Stimulated activated memory B cell treated with anti-CD40 and anti-IgM and Interleukin-4, amounts not matched to agents 10 μg/mL and 1 μg/mL and 100 μg/mL, for 72 hours (primary cell): Measurements from ENCODE around the gene TAMM41.
A peak's percentile ranks its signal among the peaks of the same experiment; 100 is the strongest.
"Not testable (repeated sequence)": the region's sequence is repeated elsewhere in the genome, so short reads cannot be mapped to it uniquely, and the experiment has no call there.

Experiments used
- ATAC-seq: fragments of 150-1000 bp; cut with Tn5 transposase; 2 replicates; pipeline ENCODE4 v1.10.0; 2021
- H3K27ac Mint-ChIP-seq: one replicate; pipeline ENCODE4 v1.8.0; 2022; ENCODE audit warnings: mild to moderate bottlenecking, mixed read lengths
- H3K27me3 Mint-ChIP-seq: one replicate; pipeline ENCODE4 v1.8.0; 2022; ENCODE audit warnings: mixed read lengths
- H3K36me3 Mint-ChIP-seq: one replicate; pipeline ENCODE4 v1.8.0; 2022; ENCODE audit warnings: mixed read lengths
- H3K4me1 Mint-ChIP-seq: one replicate; pipeline ENCODE4 v1.8.0; 2022; ENCODE audit warnings: mixed read lengths
- H3K4me3 Mint-ChIP-seq: one replicate; pipeline ENCODE4 v1.8.0; 2022; ENCODE audit warnings: mild to moderate bottlenecking, moderate library complexity, mixed read lengths
- H3K9me3 Mint-ChIP-seq: one replicate; pipeline ENCODE4 v1.8.0; 2022; ENCODE audit warnings: mixed read lengths

The TAMM41 gene

DNA sequence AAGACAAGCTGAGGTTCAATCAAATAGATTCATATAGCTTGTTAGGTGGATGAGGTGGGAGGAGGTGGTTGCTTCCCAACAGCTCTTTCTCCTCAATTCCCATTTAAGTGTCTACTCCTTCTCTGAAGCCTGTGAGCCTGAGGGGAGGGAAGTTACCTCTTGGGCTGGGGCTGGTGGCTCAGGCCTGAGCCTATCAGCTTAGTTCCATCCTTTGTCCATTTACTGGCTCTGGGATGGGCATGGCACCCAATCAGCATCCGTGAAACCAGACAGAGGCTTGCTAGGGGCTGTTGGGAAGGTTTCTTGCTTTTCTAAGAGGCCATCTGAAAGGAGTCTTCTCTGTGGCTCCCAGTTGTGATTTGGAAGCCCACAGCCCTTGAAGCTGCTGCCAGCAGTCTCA, 57.3 kb downstream of the TAMM41 start:
- H3K27me3 Mint-ChIP-seq: no peaks in the 10 kb centered on the region

GRCh38 chr3:11784971-11785377, 61.7 kb downstream of the TAMM41 start:
- Mint-ChIP-seq H3K27ac (no peak overlapping the region), H3K4me1 (peaks cover 16% of the 10 kb centered on the region), H3K4me3 (no peak overlapping the region), H3K27me3 (no peaks in the 10 kb centered on the region), H3K36me3 (peaks cover 51% of the 10 kb centered on the region), H3K9me3 (no peaks in the 10 kb centered on the region)
- no peak for ATAC-seq

More for the DNA sequence above, 57.3 kb downstream of the TAMM41 start:
- H3K9me3 Mint-ChIP-seq: no peaks in the 10 kb centered on the region
- peaks cover 16% of the 10 kb centered on the region for H3K4me1 Mint-ChIP-seq
- no peak overlapping the region for H3K27ac Mint-ChIP-seq
- H3K4me3 Mint-ChIP-seq: no peak overlapping the region
- no peak for ATAC-seq
- H3K36me3 Mint-ChIP-seq: peaks cover 72% of the 10 kb centered on the region

DNA sequence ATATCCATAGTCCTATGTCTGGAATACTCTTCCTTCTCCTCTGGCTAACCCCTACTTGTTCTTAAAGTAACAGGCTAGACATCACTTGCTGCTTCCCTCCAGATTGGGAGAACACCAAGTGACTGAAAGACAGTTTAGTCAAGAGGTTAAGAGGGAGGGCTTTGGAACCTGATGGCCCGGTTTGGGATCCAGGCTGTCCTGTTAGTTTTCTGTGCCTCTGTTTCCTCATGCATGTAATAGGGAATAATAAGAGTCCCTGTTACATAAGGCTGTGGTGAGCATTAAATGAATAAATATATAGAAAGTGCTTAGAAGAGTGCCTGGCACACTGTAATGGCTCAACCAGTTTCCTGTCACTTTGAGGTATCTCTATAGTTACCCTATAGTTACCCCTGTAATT, 66.3 kb downstream of the TAMM41 start:
- Mint-ChIP-seq H3K9me3 (no peaks in the 10 kb centered on the region), H3K4me3 (no peak overlapping the region), H3K4me1 (peaks cover 7% of the 10 kb centered on the region), H3K36me3 (peaks cover 31% of the 10 kb centered on the region), H3K27me3 (no peaks in the 10 kb centered on the region), H3K27ac (no peak overlapping the region)
- no peak for ATAC-seq

DNA sequence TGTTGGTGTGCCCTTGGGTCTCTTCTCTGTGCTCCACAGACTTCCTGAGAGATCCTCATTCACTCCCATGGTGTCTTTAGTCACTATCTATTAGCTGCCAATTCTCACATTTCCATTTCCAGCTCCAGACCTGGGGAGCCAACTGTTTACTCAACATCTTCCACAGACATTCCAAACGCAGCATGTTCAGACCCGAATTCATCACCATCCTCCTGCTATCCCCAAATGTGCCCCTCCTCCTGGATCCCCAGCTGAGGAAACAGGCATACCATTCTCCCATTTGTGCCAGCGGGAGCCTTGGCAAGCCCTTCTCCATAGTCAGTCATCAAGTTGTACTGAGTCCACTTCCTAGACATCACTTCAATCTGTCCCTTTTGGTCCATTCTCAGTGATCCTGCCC, 67.1 kb downstream of the TAMM41 start:
- H3K27me3 Mint-ChIP-seq: no peaks in the 10 kb centered on the region
- H3K9me3 Mint-ChIP-seq: no peaks in the 10 kb centered on the region
- H3K4me1 Mint-ChIP-seq: peaks cover under 1% of the 10 kb centered on the region

DNA sequence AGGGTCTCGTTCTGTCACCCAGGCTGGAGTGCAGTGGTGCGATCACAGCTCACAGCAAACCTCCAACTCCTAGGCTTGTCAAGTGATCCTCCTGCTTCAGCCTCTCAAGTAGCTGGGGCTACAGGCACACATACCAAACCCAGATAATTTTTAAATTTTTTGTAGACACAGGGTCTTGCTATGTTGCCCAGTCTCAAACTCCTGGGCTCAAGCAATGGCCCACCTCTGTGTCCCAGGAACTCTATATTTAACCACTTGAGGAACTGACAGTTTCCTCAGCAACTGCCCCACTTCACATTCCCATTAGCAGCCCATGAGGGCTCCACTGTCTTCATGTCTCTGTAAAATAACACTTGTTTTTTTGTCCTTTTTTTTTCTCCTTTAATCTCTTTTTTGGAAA, 68.4 kb downstream of the TAMM41 start:
- ATAC-seq: no peak
- H3K4me3 Mint-ChIP-seq: no peak overlapping the region
- no peaks in the 10 kb centered on the region for H3K4me1 Mint-ChIP-seq
- peaks cover 26% of the 10 kb centered on the region for H3K36me3 Mint-ChIP-seq
- no peaks in the 10 kb centered on the region for H3K27me3 Mint-ChIP-seq
- no peak overlapping the region for H3K27ac Mint-ChIP-seq
- H3K9me3 Mint-ChIP-seq: no peaks in the 10 kb centered on the region

More for the DNA sequence above, 67.1 kb downstream of the TAMM41 start:
- Mint-ChIP-seq H3K36me3 (peaks cover 26% of the 10 kb centered on the region), H3K4me3 (no peak overlapping the region), H3K27ac (no peak overlapping the region)
- no peak for ATAC-seq

DNA sequence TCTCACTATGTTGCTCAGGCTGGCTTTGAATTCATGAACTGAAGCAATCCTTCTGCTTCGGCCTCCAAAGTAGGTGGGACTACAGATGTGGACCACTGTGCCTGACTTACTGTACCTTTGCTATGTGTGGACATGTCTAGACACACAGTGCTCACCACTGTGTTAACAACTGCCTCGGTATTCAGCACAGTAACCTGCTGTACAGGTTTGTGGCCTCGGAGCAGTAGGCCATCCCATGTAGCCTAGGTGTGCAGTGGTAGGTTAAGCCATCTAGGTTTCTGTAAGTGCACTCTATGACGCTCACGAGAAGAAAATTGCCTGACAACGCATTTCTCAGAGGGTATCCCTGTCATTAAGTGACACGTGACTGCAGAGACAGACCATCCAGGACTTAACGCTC, 70.3 kb downstream of the TAMM41 start:
- Mint-ChIP-seq H3K27me3 (no peaks in the 10 kb centered on the region), H3K4me1 (peaks cover under 1% of the 10 kb centered on the region), H3K36me3 (peaks cover 26% of the 10 kb centered on the region), H3K4me3 (no peak overlapping the region), H3K9me3 (no peaks in the 10 kb centered on the region), H3K27ac (no peak overlapping the region)
- ATAC-seq: no peak

DNA sequence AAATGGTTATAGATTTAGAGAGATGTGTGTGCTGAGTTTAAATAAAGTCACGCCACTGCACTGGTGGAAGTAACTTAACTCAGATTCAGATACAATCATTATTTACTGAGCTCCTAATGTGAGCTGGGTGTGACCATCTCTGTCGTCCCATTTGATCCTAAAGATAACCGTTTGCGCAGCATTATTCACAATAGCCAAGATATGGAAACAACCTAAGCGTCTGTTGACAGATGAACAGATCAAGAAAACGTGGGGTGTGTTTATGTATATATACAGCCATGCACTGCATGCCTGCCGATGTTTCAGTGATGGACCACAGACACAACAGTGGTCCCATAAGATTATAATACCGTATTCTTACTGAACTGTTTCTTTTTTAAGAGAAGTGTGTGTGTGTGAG, 71.2 kb downstream of the TAMM41 start:
- H3K27me3 Mint-ChIP-seq: no peaks in the 10 kb centered on the region
- no peak overlapping the region for H3K27ac Mint-ChIP-seq
- no peak for ATAC-seq
- no peak overlapping the region for H3K4me3 Mint-ChIP-seq
- H3K9me3 Mint-ChIP-seq: no peaks in the 10 kb centered on the region
- H3K4me1 Mint-ChIP-seq: peaks cover 9% of the 10 kb centered on the region
- peaks cover 20% of the 10 kb centered on the region for H3K36me3 Mint-ChIP-seq

GRCh38 chr3:11774296-11774877, 72.3 kb downstream of the TAMM41 start:
- peaks cover 10% of the 10 kb centered on the region for H3K36me3 Mint-ChIP-seq
- H3K9me3 Mint-ChIP-seq: no peaks in the 10 kb centered on the region
- no peaks in the 10 kb centered on the region for H3K27me3 Mint-ChIP-seq
- no peak overlapping the region for H3K4me3 Mint-ChIP-seq
- H3K27ac Mint-ChIP-seq: no peak overlapping the region
- H3K4me1 Mint-ChIP-seq: peaks cover 17% of the 10 kb centered on the region
- ATAC-seq: no peak

DNA sequence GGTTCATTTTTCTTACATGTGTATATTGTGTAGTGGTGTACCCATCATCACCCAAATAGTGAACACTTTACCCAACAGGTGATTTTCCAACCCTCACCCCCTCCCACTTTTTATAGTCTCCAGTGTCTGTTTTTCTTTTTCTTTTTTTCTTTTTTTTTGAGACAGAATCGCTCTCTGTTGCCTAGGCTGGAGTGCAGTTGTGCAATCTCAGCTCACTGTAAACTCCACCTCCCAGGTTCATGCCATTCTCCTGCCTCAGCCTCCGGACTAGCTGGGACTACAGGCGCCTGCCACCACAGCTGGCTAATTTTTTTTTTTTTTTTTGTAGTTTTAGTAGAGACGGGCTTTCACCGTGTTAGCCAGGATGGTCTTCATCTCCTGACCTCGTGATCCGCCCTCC, 74.8 kb downstream of the TAMM41 start:
- not testable (repeated sequence) for H3K9me3 Mint-ChIP-seq, H3K36me3 Mint-ChIP-seq, H3K4me3 Mint-ChIP-seq, H3K27ac Mint-ChIP-seq, ATAC-seq, H3K27me3 Mint-ChIP-seq
- peaks cover 17% of the 10 kb centered on the region for H3K4me1 Mint-ChIP-seq

GRCh38 chr3:11770477-11771391, 76.0 kb downstream of the TAMM41 start:
- peak; percentile 93 for ATAC-seq
- Mint-ChIP-seq H3K4me3 (peak overlapping the region; percentile 42), H3K36me3 (peaks cover 6% of the 10 kb centered on the region), H3K4me1 (peaks cover 17% of the 10 kb centered on the region), H3K27me3 (no peaks in the 10 kb centered on the region), H3K9me3 (no peaks in the 10 kb centered on the region), H3K27ac (peak overlapping the region; percentile 55)

- Mint-ChIP-seq H3K27me3 (no peaks in the 10 kb centered on the region), H3K4me1 (peaks cover 17% of the 10 kb centered on the region), H3K36me3 (peaks cover 6% of the 10 kb centered on the region), H3K9me3 (no peaks in the 10 kb centered on the region), H3K4me3 (peak overlapping the region; percentile 42), H3K27ac (peak overlapping the region; percentile 55)
- ATAC-seq: peak; percentile 11
Measured at GRCh38 chr3:11769704-11770476, 76.8 kb downstream of the TAMM41 start.

- peaks cover 6% of the 10 kb centered on the region for H3K36me3 Mint-ChIP-seq
- ATAC-seq: no peak
- H3K27me3 Mint-ChIP-seq: no peaks in the 10 kb centered on the region
- peaks cover 2% of the 10 kb centered on the region for H3K9me3 Mint-ChIP-seq
- H3K4me1 Mint-ChIP-seq: peaks cover 17% of the 10 kb centered on the region
- no peak overlapping the region for H3K27ac Mint-ChIP-seq
- H3K4me3 Mint-ChIP-seq: no peak overlapping the region
Measured at GRCh38 chr3:11768604-11769003, 78.1 kb downstream of the TAMM41 start.

GRCh38 chr3:11764931-11765363, 81.7 kb downstream of the TAMM41 start:
- no peak for ATAC-seq
- Mint-ChIP-seq H3K4me1 (peaks cover 3% of the 10 kb centered on the region), H3K36me3 (peaks cover 6% of the 10 kb centered on the region), H3K27ac (no peak overlapping the region), H3K9me3 (peaks cover 2% of the 10 kb centered on the region), H3K4me3 (no peak overlapping the region), H3K27me3 (no peaks in the 10 kb centered on the region)

DNA sequence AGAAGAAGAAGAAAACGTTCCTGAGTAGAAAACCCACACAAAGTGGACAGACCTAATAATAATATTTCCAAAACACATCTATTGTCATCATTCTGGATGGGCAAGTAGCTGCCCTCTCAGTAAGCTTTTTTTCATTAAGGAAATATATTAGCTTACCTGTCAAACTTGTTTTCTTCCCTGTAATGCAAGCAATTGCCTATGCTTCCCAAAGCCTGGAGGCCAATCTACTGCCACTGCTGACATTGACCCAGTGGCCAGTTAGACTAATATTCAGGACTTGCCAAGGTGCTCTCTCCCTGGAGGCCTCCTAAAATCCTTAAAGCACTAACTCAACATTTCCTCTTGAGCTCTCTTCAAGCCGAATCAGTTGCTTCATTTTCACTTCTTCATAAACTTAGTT, 86.7 kb downstream of the TAMM41 start:
- Mint-ChIP-seq H3K27ac (no peak overlapping the region), H3K36me3 (no peaks in the 10 kb centered on the region), H3K4me1 (no peaks in the 10 kb centered on the region), H3K9me3 (peaks cover 2% of the 10 kb centered on the region), H3K27me3 (no peaks in the 10 kb centered on the region), H3K4me3 (no peak overlapping the region)
- no peak for ATAC-seq

DNA sequence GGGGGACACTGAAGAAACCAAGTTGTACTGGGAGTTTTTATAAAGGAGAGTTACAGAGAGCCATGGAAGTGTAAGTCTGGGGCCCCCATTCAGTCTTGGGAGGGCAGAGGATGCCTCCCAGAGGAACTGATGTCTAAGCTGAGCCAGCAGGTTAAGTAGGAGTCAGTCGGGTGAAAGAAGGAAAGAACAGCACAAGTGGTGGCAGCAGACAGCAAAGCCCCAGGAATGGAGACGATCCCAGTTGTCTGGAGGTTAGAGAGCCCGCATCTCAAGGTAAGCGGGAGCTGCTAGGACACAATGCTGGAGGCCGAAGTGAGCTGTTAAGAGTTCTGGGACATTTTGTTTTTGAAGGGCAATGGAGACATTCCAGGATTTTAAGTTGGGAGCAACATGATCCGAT, 88.8 kb downstream of the TAMM41 start:
- Mint-ChIP-seq H3K36me3 (no peaks in the 10 kb centered on the region), H3K9me3 (no peaks in the 10 kb centered on the region), H3K4me3 (no peak overlapping the region), H3K27me3 (no peaks in the 10 kb centered on the region), H3K4me1 (no peaks in the 10 kb centered on the region), H3K27ac (no peak overlapping the region)
- no peak for ATAC-seq
